ENCODE measurements around the gene MYO15A.

GRCh38 chr17:18191967-18192366, 83.4 kb downstream of the MYO15A start:
- TF ChIP-seq ZNF202 (tag by site-specific recombination; IDR thresholded peaks at IDR 0.05; ENCODE audit: borderline replicate concordance) (no peak), PBX3 (CRISPR knock-in tag; IDR thresholded peaks at IDR 0.05) (no peak), SETDB1 (IDR thresholded peaks at IDR 0.05; ENCODE audit: insufficient read length, low read length) (no peak), ZNF423 (tag by site-specific recombination; IDR thresholded peaks at IDR 0.05) (no peak), CTCF (tag by site-specific recombination; IDR thresholded peaks at IDR 0.05) (0 out of 2 replicates have a peak, but pooled peaks have one; percentile 15), PRDM10 (tag by site-specific recombination; IDR thresholded peaks at IDR 0.05) (peak; percentile 92), ZNF10 (tag by site-specific recombination; IDR thresholded peaks at IDR 0.05) (no peak), ELK4 (IDR thresholded peaks at IDR 0.05; ENCODE audit: borderline replicate concordance, low read depth, low read length) (no peak)

Data from HEK293 (cell line).